Common myeloid progenitor, CD34-positive (primary cell): ENCODE measurements around the gene PTPRT.

Source experiments
- CTCF ChIA-PET: fragments of 350-600 bp; sonication (Branson Sonifier 250); formaldehyde crosslinking; loops from one replicate; lab custom pipeline; 2021; ENCODE audit warnings: antibody characterized with exemption; lab: Charles Lee
- POLR2A ChIA-PET: fragments of 350-600 bp; sonication (Branson Sonifier 250); formaldehyde crosslinking; loops from one replicate; lab custom pipeline; 2021; ENCODE audit warnings: antibody characterized with exemption; lab: Charles Lee
- DNase-seq, 3 donors: peaks; one replicate each; pipeline versions ENCODE4 v3.0.0 to v3.0.0-alpha.2; 2013
- H3K27ac ChIP-seq, 2 experiments: 1 replicate in 1 of 2; 2 replicates in 1 of 2; pipeline ENCODE4 v1.7.0; 2013; ENCODE audit warnings: inconsistent platforms in 2 of 2, low read length in 2 of 2, mild to moderate bottlenecking in 2 of 2, low read depth in 1 of 2, moderate library complexity in 1 of 2; ENCODE audit not compliant: severe bottlenecking in 2 of 2, insufficient read depth in 1 of 2, poor library complexity in 1 of 2
- H3K27me3 ChIP-seq, 5 experiments: replicated peaks in 2 of 5; 1 replicate in 3 of 5; 2 replicates in 2 of 5; pipeline versions ENCODE4 v1.6.1 to v1.7.0; 2013; ENCODE audit warnings: low read length in 4 of 5, mild to moderate bottlenecking in 2 of 5, moderate library complexity in 2 of 5, inconsistent platforms in 1 of 5; ENCODE audit not compliant: insufficient read depth in 5 of 5, control insufficient read depth in 4 of 5
- H3K36me3 ChIP-seq, 4 experiments: 1 replicate in 2 of 4; 2 replicates in 2 of 4; pipeline versions ENCODE4 v1.6.1 to v1.7.0; 2013; ENCODE audit warnings: low read length in 3 of 4, control low read depth in 1 of 4, mild to moderate bottlenecking in 1 of 4; ENCODE audit not compliant: control insufficient read depth in 4 of 4, insufficient read depth in 4 of 4
- H3K4me1 ChIP-seq, 4 experiments: 1 replicate in 3 of 4; 2 replicates in 1 of 4; pipeline versions ENCODE4 v1.6.1 to v1.7.1; 2013; ENCODE audit warnings: low read length in 3 of 4, mild to moderate bottlenecking in 3 of 4, control low read depth in 1 of 4, inconsistent platforms in 1 of 4, moderate library complexity in 1 of 4; ENCODE audit not compliant: control insufficient read depth in 4 of 4, insufficient read depth in 4 of 4; ENCODE audit errors: control extremely low read depth in 1 of 4
- H3K4me3 ChIP-seq, 7 experiments: 1 replicate in 4 of 7; 2 replicates in 3 of 7; pipeline versions ENCODE4 v1.5.1 to v1.7.0; 2013; ENCODE audit warnings: mild to moderate bottlenecking in 7 of 7, low read length in 6 of 7, moderate library complexity in 6 of 7, inconsistent platforms in 2 of 7, low read depth in 2 of 7, control low read depth in 1 of 7; ENCODE audit not compliant: insufficient read depth in 4 of 7, control insufficient read depth in 1 of 7; ENCODE audit errors: extremely low read depth in 1 of 7
- H3K9me3 ChIP-seq, 5 experiments: 1 replicate in 4 of 5; 2 replicates in 1 of 5; pipeline versions ENCODE4 v1.6.1 to v1.7.1; 2013; ENCODE audit warnings: low read length in 4 of 5, mild to moderate bottlenecking in 2 of 5, inconsistent platforms in 1 of 5, low read depth in 1 of 5, moderate library complexity in 1 of 5; ENCODE audit not compliant: control insufficient read depth in 4 of 5, insufficient read depth in 2 of 5; ENCODE audit errors: control extremely low read depth in 1 of 5
- WGBS: methylation state at CpG from one replicate; pipeline ENCODE4 v1.1.5; 2013; ENCODE audit not compliant: insufficient coverage; 5-methylcytosine and 5-hydroxymethylcytosine counted together

The PTPRT gene

GRCh38 chr20:42294976-42295375 is 894.7 kb downstream of the PTPRT start:
- Histone ChIP-seq H3K27ac (no peak overlapping the region), H3K4me1 (no peaks in the 10 kb centered on the region), H3K4me3 (no peak overlapping the region), H3K9me3 (no peaks in the 10 kb centered on the region), H3K27me3 (no peaks in the 10 kb centered on the region), H3K36me3 (no peaks in the 10 kb centered on the region)
- no peak for DNase-seq
- POLR2A ChIA-PET: no interaction called here
- CTCF ChIA-PET: no interaction called here

DNA sequence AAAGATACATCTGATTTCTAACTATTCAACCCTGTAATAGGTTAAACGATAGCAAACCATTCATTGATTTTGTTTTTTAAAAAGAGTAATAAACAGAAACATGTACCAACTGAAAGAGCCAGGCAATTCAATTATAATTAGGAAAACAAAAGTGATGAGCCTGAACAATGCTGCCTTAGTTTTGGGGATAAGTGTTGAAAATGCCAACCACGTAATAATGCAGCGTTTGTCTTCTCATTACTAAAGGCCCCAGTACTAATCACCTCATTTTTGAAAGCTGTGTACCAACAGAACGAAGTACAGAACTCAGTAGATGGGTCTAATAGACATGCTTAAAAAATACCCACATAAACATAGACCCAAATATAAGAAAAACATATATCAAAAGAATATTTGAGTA is 907.9 kb downstream of the PTPRT start:
- ChIA-PET POLR2A (no interaction called here), CTCF (no interaction called here)
- H3K4me1 ChIP-seq: no peaks in the 10 kb centered on the region
- H3K9me3 ChIP-seq: peaks cover 0 to 3% (median 0%) of the 10 kb centered on the region in 5 experiments
- no peaks in the 10 kb centered on the region for H3K36me3 ChIP-seq
- WGBS: no CpG with 5 or more reads among the region's 4 CpGs
- DNase-seq: no peak
- H3K27ac ChIP-seq: no peak overlapping the region
- no peaks in the 10 kb centered on the region for H3K27me3 ChIP-seq
- no peak overlapping the region for H3K4me3 ChIP-seq

GRCh38 chr20:42276718-42277602 is 912.7 kb downstream of the PTPRT start:
- WGBS: 57% methylated on average over 8 of the region's 10 CpGs
- Histone ChIP-seq H3K9me3 (no peaks in the 10 kb centered on the region), H3K27ac (no peak overlapping the region), H3K4me3 (no peak overlapping the region), H3K27me3 (no peaks in the 10 kb centered on the region), H3K4me1 (no peaks in the 10 kb centered on the region), H3K36me3 (no peaks in the 10 kb centered on the region)
- POLR2A ChIA-PET: no interaction called here
- CTCF ChIA-PET: no interaction called here
- DNase-seq: no peak

DNA sequence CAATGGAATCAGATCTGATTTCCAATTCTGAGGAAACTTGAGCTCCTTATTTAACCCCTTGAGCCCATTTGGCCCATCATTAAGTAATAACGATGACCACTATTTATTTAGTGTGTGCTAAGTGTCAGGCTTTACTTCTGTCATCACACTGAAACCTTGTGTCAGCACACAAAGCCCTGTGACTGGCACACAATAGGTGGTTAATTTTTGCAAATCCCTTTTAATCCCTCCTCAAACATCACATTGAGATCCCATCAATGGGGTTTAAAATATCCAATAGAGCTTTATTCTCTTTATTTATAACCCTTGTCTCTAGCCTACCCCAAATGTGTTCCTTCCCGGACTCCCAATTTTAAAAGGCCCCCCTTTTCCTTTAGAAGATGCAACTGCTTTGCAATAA is 914.7 kb downstream of the PTPRT start:
- POLR2A ChIA-PET: no interaction called here
- DNase-seq: no peak
- no peak overlapping the region for H3K4me3 ChIP-seq
- H3K9me3 ChIP-seq: no peaks in the 10 kb centered on the region
- CTCF ChIA-PET: interaction anchor here (1.1 kb wide), 1 partner anchor 10 kb away, joined by 3 read pairs; no protein-coding TSS in a partner anchor
- 60% methylated on average over 1 of the region's 2 CpGs for WGBS
- H3K27me3 ChIP-seq: no peaks in the 10 kb centered on the region
- no peak overlapping the region for H3K27ac ChIP-seq
- H3K4me1 ChIP-seq: no peaks in the 10 kb centered on the region
- no peaks in the 10 kb centered on the region for H3K36me3 ChIP-seq

GRCh38 chr20:42272516-42272915 is 917.2 kb downstream of the PTPRT start:
- WGBS: 92% methylated on average over 6 of the region's 6 CpGs
- no peak overlapping the region for H3K4me3 ChIP-seq
- no peak for DNase-seq
- no peaks in the 10 kb centered on the region for H3K27me3 ChIP-seq
- ChIA-PET CTCF (no interaction called here), POLR2A (no interaction called here)
- H3K4me1 ChIP-seq: no peaks in the 10 kb centered on the region
- no peak overlapping the region for H3K27ac ChIP-seq
- H3K9me3 ChIP-seq: no peaks in the 10 kb centered on the region
- no peaks in the 10 kb centered on the region for H3K36me3 ChIP-seq

DNA sequence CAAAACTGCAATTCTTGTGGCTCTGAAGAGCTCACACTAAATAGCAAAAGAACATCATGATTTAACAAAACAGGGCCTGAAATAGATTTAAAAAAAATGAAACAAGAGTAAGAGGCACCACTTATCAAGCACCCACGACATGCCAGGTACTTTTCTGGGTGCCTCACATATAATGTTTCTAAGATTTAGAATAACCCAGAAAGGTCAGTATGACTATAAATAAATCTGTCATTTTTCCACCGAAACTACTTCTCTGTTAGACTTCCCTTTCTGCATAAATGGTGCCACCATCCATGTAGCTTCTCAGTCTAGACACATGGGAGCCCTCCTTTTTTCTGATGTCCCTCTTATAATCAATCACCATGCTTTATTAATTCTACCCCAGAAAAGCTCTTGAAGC is 919.2 kb downstream of the PTPRT start:
- ChIA-PET CTCF (no interaction called here), POLR2A (interaction anchor here (0.6 kb wide), 1 partner anchor 311 kb away, joined by 3 read pairs; no protein-coding TSS in a partner anchor)
- Histone ChIP-seq H3K27me3 (no peaks in the 10 kb centered on the region), H3K9me3 (no peaks in the 10 kb centered on the region), H3K36me3 (no peaks in the 10 kb centered on the region), H3K27ac (no peak overlapping the region), H3K4me1 (no peaks in the 10 kb centered on the region), H3K4me3 (no peak overlapping the region)
- WGBS: 10% methylated on average over 1 of the region's 2 CpGs
- no peak for DNase-seq

DNA sequence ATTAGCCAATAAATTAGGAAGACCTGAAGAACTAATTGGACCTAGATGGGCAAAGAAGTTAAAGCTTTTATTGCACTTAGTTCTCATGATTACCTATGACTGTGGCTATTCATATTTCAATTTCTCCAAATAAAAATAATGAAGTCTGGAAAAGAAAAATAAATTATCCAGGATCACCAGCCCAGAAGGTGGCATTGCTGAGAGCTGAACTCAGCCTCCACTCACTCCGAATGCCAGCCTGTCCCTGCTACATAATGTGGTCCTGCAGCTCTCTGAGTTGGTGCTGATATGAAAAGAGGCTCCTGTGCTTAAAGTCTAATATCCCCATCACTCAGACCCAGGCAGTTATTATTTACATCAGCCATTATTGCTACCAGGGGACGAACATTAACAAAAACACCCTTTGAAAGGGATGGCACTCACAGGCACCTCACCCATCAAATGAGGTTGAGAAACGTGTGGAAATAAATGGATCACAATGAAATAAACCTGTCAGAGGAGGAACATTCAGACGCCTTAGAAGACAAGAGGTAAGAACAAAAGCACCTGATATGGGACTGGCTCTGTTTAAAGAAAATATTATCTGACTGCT is 921.8 kb downstream of the PTPRT start:
- Histone ChIP-seq H3K27me3 (no peaks in the 10 kb centered on the region), H3K4me3 (no peak overlapping the region), H3K27ac (no peak overlapping the region), H3K4me1 (no peaks in the 10 kb centered on the region), H3K9me3 (no peaks in the 10 kb centered on the region), H3K36me3 (no peaks in the 10 kb centered on the region)
- no peak for DNase-seq
- WGBS: 92% methylated on average over 2 of the region's 4 CpGs
- ChIA-PET POLR2A (no interaction called here), CTCF (no interaction called here)
